NCI-H1092 (cell line): ENCODE results near the gene HOXB5.

Experiments used
- DNase-seq: peaks from one replicate; lab custom pipeline; 2025; lab: John Stamatoyannopoulos, UW

The HOXB5 gene

DNA sequence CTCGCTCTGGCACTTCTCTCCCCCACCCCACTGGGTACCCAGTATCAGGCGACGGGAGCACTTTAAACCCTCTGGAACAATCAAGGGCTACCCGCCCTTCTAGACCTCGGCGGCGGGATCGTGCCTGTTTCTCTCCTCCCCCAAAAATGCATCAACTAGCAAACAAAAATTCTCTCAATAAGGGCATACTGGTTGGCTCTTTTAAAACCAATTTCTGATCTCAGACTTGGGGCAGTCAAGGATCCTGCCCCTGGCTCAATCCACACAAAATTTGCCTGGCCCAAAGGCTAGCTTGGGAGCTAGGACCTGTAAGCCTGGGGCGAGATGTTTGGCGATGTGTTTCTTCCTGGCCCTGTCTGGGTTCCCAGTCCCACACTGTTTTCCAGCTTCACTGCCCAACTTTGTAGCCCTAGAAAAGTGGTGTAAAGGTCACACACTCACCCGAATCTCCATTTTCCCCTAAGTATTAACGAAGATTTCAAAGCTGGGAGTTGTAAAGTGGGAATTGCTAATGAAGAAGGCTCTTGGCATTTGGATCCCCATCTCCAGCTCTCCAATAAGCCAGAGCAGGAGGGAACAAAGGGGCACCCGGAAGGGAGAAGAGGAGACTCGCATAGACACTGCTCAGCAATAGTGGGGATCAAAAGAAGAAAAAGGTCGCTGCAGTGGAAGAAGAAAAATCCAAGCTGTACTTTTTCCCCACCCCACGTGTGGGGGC is 34.3 kb downstream of the HOXB5 start:
- no peak for DNase-seq

DNA sequence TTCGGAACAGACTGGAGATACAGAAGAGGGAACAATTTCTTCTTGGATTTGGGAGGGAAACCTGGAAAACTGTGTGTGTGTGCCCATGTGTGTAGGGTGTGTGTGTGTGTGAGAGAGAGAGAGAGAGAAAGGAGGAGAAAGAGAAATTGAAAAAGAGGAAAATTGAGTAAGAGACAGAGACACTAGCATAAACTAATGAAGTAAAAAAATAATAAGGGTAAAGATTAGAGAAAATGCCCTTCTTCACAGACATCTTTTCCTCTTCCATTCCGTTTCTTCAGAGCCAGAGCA is 34.8 kb downstream of the HOXB5 start:
- DNase-seq, result no peak

DNA sequence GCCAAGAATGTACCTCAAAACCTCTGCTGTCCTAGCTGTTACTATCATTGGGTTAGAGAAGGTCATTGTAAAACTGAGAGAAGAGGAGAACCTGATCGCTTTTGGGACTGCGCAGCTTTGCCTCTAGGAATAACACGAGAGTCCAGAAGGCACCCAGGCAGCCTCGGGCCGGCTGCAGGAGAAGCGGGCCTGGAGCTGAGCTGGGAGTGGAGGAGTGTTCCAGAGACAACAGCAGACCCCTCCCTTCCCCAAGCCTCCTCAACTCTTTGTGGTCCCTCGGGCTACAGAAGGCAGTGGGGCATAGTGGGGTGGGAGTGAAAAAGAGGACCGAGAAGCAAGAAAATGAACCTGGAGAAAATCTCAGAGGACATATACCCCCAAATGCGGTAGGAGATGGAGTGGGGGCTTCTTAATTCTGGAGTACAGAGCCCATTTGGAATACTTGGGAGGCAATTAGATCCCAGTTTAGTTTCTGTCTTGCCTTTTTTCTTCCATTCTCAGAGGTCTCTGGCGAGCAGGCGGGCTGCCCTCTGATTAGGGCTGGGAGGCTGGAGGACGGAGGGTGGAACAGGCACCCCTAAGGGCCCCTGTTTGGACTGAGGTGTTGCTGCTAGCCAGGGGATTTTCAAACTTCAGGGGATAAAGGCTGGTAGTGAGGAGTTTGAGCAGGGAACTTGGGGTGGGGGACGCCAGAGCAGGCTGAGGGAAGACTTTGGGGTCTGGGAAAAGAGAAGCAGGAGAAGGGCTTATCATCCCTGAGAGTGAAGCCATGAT is 35.3 kb downstream of the HOXB5 start:
- no peak for DNase-seq

DNA sequence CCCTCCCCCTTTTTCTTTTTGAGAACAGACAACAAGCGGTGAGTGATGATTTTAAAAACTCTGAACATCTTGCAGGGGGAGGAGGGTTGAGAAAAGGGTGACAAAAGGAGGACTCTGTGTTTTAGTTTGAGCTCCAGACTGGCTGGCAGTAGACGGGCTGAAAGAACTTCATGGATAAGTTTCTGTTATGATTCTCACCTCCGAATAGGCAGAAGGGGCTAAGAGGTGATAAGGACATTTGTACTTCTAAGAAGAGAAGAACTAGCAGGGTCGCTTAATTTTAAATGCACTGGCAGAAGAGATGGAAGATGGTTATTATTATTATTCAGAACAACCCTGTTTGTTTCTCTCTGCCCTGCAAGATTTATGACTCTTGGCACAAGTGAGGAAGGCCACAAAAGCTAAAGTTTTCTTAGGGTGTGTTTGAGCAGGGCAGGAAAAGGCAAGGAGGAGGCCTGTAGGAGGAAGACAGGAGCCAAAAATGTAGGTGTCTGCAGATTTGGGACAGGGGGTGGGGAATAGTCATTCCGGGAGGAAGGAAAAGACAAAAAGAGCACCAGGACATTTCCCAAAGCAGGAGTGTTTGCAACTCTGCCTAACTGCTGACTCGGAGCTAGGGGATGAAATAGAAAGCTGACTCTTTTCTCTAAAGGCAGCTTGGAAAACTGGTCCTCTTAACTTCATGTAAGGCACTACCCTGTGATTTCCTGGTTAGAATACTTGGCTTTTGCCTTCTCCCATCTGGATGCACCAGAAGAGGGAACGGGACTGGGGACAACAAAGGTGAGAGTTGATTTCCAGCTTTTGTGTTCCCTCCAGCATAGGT is 36.8 kb downstream of the HOXB5 start:
- no peak for DNase-seq

DNA sequence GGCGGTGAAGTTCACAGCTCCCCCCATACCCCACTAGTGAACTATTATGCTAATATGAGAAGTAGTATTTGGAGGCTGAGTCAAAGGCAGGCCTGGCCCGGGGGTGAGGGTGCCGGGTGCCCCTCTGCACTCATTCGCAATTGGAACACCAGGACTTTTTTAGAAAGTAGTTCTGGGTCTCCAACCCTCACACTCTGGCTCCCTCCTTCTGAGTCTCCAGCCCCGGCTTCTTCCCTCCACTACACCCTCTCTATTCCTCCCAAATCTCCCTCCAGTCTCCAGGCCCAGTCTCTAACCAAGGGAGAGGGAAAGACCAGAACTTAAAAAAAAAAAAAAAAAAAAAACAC is 37.4 kb downstream of the HOXB5 start:
- DNase-seq, result no peak

DNA sequence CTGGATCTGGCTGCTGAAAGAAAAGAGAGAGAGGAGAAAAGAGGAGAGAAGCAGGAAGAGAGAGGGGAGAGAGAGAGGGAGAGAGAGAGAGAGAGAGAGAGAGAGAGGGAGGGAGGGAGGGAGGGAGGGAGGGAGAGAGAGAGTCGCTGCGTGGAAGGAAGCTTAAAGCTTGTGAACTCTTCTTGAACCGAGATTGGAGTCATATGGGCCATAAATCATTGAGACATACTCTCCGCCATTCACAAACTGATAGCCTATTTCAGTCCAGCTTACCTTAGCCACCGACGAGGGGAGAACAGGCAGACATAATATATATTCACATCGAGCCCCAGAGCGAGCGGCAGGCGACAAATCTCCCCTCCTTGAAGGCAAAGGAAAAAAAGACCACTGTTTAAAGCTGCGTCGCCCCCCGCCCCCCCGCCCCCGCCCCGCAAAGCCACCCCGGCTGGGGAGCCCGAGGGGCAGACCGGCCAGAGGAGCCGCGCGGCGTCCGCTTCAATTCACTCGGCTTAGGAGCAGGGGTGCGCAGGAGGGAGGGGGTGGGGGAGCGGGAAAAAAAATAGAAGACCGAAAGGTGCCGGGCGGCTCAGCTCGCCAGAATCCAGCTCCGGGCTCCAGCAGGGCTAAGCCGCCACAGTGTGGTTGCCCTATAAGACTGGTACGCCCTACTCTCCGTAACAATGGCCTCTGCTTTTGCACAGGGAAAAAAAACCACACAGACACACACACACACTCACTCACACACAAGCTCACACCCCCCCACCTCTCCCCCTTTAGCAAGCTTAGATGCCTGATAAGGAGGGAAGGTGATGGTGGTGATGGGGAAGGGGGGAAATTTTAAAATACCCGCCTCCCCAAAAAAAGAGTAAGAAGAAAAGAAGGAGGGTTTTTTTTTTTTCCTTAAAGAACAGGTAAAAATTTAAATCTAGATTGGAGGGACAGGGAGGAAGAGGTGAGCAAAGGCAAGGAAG is 38.0 kb downstream of the HOXB5 start:
- peak; percentile 92 for DNase-seq

DNA sequence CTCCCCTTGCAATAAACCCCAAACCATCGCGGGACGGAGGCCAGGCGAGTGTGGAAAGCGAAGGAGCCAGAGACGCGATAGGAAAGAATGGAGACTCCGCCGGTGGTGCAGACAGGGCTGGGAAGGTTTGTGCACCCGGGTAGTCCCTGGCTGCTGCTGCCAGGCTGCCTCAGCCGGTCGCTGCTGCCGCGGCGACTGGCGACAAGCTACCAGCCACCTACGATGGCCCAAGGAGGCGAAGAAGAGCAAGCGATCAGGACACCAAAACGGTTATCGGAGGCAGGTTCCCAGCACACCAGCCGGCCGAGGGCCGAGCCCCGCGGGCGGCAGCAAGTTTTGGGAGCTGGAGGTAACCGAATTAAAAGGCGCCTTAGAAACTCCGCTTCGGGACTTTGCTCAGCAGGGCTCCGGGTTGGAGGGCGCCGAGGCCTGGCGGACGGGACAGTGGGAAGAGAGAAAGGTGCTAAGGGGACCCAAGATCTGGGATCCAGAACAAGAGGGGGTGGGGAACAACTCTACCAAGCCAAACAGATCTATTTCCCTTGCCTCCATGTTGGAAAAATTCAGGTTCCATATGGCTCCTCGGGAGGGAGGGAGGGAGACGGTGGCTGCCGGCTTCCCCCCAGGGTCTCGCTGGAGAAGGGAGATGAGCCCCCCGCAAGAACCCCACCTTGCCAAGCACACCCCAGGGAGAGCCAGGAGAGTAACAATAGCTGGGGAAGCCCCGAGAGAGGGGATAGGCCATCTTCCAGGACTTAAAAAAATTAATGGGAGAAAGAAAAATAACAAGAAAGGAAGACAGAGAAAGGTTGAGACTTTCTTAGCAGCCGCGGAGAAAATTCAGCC is 38.9 kb downstream of the HOXB5 start:
- no peak for DNase-seq

DNA sequence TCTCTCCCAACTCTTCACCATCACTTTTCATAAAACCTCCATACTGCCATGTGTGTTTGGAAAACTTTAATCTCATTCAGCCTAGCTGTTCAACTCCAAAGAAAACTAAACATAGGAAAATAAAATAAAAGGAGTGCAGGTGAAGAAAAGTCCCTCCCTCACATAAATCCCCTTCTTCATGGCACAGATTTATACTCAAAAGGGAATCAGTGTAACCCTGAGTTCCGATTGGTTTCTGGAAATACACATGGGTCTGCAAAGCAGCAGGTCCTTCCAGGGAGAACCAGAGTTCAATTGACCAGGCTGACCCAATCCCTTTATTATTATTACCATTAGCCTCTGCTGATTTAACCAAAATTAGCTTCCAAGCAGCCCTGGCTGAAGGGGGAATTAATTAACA is 39.8 kb downstream of the HOXB5 start:
- DNase-seq, result no peak

DNA sequence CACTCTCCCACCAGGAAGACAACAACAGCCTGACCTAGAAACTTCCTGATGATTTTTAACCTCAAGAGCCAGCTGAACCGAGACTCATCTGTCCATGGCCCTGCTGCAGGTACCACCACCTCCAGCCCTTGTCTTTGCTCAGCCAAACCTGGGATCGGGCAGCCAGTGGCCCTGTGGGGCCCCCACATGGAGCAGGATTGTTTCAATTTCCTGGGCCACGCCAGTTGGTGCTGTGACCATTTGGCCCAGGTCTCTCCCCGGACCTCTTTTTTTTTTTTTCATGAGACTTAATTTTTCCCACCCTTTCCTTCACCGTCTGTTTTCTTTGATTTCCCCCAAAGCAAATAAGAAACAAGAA is 40.4 kb downstream of the HOXB5 start:
- no peak for DNase-seq

DNA sequence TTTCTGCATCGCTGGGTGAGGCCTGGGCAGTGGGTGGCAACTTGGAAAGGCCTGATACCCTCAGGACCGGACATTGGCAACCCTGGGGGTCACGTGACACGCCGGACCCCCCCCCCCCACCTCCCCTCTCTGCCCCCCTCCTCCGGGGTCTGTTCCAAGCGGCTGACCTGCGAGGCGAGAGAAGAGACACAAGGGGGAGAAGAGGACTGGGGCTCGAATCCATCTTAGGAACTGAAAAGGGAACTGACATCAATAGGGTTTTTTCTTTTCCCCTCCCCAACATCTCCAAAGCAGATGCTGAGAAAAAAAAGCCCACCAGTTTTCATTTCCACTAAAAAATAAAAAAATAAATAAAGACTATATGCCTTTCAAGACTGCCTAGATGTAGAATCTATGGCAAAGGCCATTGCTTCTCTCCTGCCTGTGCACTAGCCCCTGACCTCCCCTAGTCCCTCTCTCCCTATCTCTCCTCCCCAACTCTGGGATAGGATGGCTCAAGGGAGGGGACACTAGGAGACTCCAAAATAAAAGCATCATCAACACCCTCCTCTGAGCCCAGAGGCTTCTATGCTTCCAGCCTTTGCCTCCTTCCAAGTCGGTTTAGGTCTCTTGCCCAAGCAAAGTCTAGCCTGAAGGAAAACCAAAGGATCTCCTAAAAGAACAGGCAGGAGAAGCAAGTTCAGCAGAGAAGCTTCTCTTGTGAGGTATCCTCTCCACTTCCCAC is 41.0 kb downstream of the HOXB5 start:
- peak; percentile 85 for DNase-seq

DNA sequence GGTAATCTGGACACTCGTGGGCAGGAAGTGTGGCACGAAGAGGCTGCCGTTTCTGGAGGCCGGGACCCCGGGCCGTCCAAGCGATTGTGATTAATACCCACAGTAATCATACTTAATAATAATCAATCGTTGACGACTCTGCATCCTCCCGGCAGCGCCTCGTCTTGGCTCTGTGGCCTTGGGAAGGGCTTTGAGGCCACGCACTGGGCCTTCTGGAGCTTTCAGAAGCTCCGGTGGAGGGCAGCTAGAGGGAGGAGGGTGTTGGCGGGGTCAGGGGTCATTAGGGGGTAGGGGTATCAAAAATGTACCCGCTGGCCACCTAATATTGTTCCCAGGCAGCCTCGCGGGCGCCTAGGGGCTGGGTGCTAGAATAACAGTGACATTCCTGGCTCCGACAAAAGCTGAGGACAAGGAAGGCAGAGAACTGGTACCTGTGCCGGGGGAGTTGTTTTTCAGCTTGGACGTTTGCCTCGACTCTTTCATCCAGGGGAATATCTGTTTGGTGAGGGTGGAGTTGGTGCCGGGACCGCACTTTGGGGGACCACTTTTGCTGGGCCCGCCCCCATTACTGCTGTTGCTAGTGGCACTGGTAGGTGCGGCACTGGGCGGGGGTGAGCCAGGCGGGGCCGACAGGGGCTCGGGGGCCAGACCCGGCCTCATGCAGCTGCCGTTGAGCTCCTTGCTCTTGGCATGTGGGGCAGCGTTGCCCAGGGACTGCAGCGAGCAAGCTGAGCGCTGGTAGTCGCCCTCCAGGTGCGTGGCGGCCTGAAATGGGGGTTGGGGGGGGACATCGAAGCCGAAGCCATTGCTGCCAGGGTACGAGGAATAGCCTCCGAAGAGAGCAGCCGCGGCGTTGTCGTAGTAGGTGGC is 41.7 kb downstream of the HOXB5 start:
- DNase-seq, result peak; percentile 85

DNA sequence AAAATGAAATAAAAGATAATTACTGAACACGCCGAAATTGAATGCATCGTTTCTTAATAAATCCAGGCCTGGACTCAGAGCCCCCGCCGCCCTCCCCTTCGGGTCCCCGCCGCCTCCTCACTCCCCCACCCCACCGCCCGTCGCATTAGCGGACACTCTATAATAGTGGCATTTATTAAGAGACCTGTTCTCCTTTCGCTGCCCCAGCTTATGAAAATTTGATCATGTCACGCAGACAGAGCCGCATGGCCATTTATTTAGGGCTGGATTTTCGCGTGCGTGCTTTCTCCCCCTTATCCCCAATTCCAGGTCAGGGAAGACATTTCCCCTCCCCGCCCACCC is 42.4 kb downstream of the HOXB5 start:
- DNase-seq, result peak; percentile 42

DNA sequence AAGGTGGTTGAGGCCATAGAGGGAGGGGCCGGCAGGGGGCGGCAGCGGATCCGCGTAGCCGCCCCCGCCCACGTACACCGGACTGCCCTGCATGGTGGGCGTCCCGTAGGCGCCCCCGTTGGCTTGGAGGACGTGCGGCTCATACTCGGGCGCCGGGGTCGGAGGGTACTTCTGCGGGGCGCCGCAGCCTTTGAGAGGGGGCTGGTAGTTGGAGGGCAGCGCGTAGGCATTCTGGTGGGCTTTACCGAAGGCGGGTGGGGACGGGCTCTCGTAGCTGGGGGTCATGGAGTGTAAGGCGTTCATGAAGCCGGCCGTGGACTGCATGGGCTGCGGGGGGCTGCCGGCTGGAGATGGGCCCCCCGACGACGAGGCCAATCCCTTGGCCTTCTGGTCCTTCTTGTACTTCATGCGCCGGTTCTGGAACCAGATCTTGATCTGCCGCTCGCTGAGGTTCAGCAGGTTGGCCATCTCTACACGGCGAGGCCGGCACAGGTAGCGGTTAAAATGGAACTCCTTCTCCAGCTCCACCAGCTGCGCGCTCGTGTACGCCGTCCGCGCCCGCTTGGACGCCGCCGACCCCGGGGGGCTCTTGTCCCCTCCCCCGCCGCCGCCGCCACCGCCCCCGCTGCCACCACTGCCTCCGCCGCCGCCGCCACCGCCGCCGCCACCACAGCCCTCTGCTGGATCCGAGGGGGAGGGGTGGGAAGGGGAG is 42.9 kb downstream of the HOXB5 start:
- peak; percentile 43 for DNase-seq

DNA sequence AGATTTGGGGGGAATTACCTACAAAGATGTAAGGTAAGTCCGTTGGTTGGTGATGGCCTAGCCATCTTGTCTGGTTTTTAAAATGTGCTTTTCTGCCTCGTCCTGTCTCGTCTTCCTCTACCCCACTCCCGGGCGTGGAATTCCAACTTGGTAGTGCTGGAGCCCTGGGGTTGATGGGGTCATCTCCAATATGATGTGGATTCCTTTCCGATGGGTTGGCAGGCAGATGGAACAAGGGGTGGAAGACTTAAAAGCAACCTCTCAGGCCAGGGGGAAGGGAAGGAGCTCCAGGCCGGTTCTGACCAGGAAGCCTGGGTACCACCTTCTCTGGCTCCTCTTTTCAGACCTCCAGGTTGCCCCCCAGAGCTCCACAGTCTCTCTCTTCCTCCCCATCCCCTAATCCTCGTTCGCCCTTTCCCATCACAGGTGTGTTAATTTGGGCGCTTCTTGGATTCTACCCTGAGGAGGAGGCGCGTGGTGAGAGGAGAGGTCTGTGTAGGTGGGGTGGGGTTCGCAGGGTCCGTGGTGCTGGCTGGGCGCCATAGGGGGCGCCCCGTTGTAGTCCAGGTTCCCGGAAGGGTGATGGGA is 43.6 kb downstream of the HOXB5 start:
- DNase-seq, result no peak

DNA sequence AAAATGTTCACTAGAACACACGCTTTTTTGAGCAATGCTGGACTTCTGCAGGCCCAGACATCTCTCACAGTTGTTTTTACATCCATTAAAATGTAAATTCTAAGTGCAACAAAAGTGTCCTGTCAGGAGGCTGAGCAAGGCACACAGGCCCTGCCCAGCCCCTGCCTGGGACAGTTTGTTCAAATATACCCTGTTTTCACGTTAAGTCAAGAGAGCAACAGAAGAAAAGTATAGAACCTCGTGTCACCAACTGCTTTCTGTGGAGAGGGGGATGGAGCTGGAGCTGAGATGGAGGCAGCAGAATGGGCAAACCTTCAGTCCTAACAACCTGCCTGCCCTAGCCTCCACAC is 44.3 kb downstream of the HOXB5 start:
- no peak for DNase-seq

DNA sequence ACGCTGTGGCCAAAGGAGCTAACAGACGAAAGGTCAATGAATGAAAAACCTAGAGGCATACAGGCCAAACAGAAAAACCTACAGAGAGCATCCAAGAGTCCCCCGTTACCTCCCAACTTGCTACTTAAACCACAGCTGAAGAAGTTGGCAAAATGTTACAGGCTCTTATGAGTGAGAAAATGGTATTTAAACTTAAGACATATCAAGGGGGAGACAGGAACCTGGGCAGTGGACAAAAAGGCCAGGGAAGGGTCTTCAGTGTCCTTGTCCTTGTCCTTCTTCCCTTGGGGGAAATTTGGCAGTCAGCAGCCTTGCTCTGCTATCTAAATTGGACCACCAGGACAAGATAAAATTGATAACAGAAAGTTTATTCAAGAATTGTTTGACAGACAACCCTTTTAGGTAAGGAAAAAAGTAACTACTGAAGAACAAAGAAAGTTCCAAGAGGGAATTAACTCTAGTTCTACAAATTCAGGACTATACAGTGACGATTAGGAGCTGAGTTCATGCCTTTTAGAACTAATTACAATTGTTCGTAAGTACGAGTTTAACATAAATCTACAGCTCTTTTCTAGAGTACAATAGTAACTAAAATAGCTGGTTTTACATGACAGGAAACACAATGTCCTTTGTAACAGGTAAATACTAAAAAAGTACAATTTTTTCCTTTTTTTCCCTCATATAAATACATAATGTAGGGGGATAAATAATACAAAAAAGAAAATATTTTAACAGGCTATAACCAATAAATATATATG is 44.9 kb downstream of the HOXB5 start:
- no peak for DNase-seq

DNA sequence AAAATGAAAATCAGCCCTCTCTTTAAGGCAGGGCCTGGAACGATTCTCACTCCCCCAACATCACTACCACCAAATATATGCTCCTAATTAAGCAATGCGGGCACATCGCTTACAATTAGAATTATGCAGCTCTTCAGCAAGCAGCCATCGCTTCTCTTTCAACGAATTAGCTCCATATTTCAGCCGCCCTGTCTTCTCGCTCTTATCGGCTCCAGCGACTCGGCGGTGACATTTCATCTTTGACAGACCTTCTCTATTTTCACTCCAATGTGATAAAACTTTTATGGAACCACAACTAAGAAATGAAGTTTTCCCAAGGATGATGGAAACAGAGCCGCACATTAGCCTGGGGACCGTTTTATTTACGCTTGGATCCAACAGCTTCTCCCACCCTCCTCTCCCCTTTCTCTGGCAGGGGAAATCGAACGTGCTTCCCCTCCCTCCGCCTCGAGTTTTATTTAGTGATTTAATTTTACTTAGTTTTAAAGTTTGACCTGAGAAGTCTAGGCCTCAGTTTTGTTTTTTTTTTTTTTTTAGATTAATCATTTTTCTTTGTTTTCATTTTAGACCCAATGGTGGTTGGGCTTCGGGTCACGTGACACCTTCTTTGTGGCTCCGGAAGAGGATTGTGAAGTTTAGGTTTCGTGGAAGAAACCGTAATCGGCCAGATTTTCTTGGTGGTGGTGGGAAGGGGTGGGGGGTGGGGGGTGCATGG is 45.6 kb downstream of the HOXB5 start:
- DNase-seq, result no peak
